PC-3 (cell line): ENCODE results near the gene TSGA10IP. TPM values are rescaled to one million over a fixed set of nuclear protein-coding genes. Genes with fewer than 3 reads are reported as not detected.

Experiments used
- ATAC-seq: fragments of 200-7000 bp; cut with Tn5 transposase; 2 replicates; pipeline ENCODE4 v1.9.1; 2020; ENCODE audit warnings: mild to moderate bottlenecking, moderate library complexity
- BruUV-seq: library from RNA; stranded (reverse); fragments of 400-500 nt; replicated peaks from 2 replicates; lab custom pipeline; 2021; lab: Mats Ljungman, UMichigan
- CTCF ChIA-PET: fragments of 300-600 bp; sonication (Branson Sonifier 250); formaldehyde crosslinking; loops from one replicate; lab custom pipeline; 2022; ENCODE audit warnings: antibody characterized with exemption; lab: Charles Lee
- POLR2A ChIA-PET: fragments of 300-600 bp; sonication (Branson Sonifier 250); formaldehyde crosslinking; loops from one replicate; lab custom pipeline; 2022; ENCODE audit warnings: antibody characterized with exemption; ENCODE audit not compliant: unreplicated experiment; lab: Charles Lee
- DNase-seq: peaks from one replicate; pipeline ENCODE4 v3.0.0-alpha.2; 2015
- H2AFZ ChIP-seq: fragments of 300-600 bp; sonication (generic); 2 replicates; pipeline ENCODE4 v1.6.0; 2016; ENCODE audit warnings: antibody characterized with exemption, low read length
- H3F3A ChIP-seq: fragments of 300-600 bp; sonication (generic); one replicate; pipeline ENCODE4 v1.6.0; 2017; ENCODE audit warnings: antibody characterized with exemption, low read length, control low read depth, mild to moderate bottlenecking; ENCODE audit not compliant: unreplicated experiment
- H3K27ac ChIP-seq: fragments of 300-600 bp; sonication (generic); 2 replicates; pipeline ENCODE4 v1.5.1; 2016; ENCODE audit warnings: mild to moderate bottlenecking, low read length
- H3K27me3 ChIP-seq: fragments of 300-600 bp; sonication (generic); 2 replicates; pipeline ENCODE4 v1.6.1; 2016; ENCODE audit warnings: low read length, mixed read lengths
- H3K36me3 ChIP-seq: fragments of 300-600 bp; sonication (generic); 2 replicates; pipeline ENCODE4 v1.6.1; 2016; ENCODE audit warnings: low read depth, mixed run types, low read length, mixed read lengths
- H3K4me1 ChIP-seq: fragments of 300-600 bp; sonication (generic); 2 replicates; pipeline ENCODE4 v1.5.1; 2016; ENCODE audit warnings: low read length; ENCODE audit not compliant: insufficient read depth
- H3K4me2 ChIP-seq: fragments of 300-600 bp; sonication (generic); 2 replicates; pipeline ENCODE4 v1.6.0; 2016; ENCODE audit warnings: low read length
- H3K4me3 ChIP-seq: fragments of 300-600 bp; sonication (generic); 2 replicates; pipeline ENCODE4 v1.5.1; 2016; ENCODE audit warnings: mild to moderate bottlenecking, low read length, mixed read lengths
- H3K79me2 ChIP-seq: fragments of 300-600 bp; sonication (generic); 2 replicates; pipeline ENCODE4 v1.6.1; 2017; ENCODE audit warnings: low read length, mixed read lengths
- H3K9ac ChIP-seq: fragments of 300-600 bp; sonication (generic); 2 replicates; pipeline ENCODE4 v1.6.0; 2016; ENCODE audit warnings: mild to moderate bottlenecking, low read length
- H3K9me2 ChIP-seq: fragments of 300-600 bp; sonication (generic); replicated peaks from 2 replicates; pipeline ENCODE4 v1.6.1; 2016; ENCODE audit warnings: mixed run types, low read length, mixed read lengths
- H3K9me3 ChIP-seq: fragments of 300-600 bp; sonication (generic); 2 replicates; pipeline ENCODE4 v1.6.1; 2016; ENCODE audit warnings: low read length, mixed read lengths
- H4K20me1 ChIP-seq: fragments of 300-600 bp; sonication (generic); 2 replicates; pipeline ENCODE4 v1.6.1; 2016; ENCODE audit warnings: low read length, mixed read lengths
- EZH2 ChIP-seq: fragments of 300-600 bp; sonication (generic); IDR thresholded peaks from one replicate; pipeline ENCODE4 v1.6.1; 2017; ENCODE audit warnings: antibody characterized with exemption, mild to moderate bottlenecking, low read length; ENCODE audit not compliant: unreplicated experiment
- EZH2phosphoT487 ChIP-seq: fragments of 300-600 bp; sonication (generic); IDR thresholded peaks from 2 replicates; pipeline ENCODE4 v1.6.1; 2018; ENCODE audit warnings: mild to moderate bottlenecking, antibody characterized with exemption, low read length, borderline replicate concordance
- intact Hi-C: fragments of 100-400 bp; cut with micrococcal nuclease; formaldehyde crosslinking; loops from 2 replicates; pipeline ENCODE4 v1.9.0; 2023
- total RNA-seq: library from RNA; depleted of rRNA; stranded (reverse); fragments of >200 nt; gene quantifications from 2 replicates; pipeline ENCODE4 v1.2.3, GENCODE V29; 2014
- TF ChIP-seq, protein P1 (sequence below): fragments of 300-600 bp; sonication (generic); conservative IDR thresholded peaks from 2 replicates; pipeline ENCODE4 v1.5.1; 2017; ENCODE audit warnings: antibody characterized with exemption, low read depth, mild to moderate bottlenecking, low read length

The TSGA10IP gene
- total RNA-seq, 1 experiment from 2014 or later: not detected

DNA sequence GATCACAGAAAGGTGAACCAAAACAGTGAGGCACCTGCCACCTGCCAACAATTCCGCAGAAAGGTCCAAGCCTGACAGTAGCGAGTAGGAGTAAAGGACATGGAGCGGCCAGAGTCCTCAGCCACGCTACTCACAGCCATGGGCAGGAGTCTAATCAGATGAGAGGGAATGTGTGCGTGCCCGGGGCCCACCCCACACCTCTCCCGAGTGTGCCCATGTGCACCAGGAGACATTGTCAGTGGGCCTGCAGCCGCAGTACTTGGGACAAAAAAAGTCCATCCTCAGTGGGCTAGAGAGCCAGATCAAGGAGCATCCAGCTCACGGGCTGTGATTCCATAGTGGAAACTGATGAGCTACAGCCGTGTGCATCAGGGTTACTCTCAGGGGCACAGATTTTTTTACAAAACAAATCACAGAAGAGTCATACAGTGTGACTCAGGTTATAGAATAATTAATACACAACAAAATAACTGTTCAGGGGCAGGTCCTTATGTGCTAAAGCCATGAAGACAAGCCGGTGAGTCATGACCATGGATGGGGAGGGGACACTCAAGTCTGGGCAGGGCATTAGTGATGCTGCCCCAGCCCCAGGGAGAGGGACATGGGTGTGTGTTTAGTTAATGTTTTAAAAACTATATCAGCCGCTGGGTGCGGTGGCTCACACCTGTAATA lies 28.3 kb downstream of the TSGA10IP start:
- Histone ChIP-seq H3K79me2 (no peaks in the 10 kb centered on the region), H3K4me1 (peaks cover 6% of the 10 kb centered on the region; the same call in 1 of the 2 replicates), H3K9me3 (no peaks in the 10 kb centered on the region), H3K4me2 (no peak overlapping the region), H3K27ac (no peak overlapping the region), H3K27me3 (no peaks in the 10 kb centered on the region), H3K9ac (no peak overlapping the region), H3K4me3 (no peak overlapping the region), H2AFZ (no peak overlapping the region), H4K20me1 (no peaks in the 10 kb centered on the region), H3F3A (no peaks in the 10 kb centered on the region), H3K36me3 (peaks cover 40% of the 10 kb centered on the region), H3K9me2 (no peaks in the 10 kb centered on the region)
- TF ChIP-seq EZH2 (no peak), EZH2phosphoT487 (no peak)
- TF ChIP-seq, protein P1, sequence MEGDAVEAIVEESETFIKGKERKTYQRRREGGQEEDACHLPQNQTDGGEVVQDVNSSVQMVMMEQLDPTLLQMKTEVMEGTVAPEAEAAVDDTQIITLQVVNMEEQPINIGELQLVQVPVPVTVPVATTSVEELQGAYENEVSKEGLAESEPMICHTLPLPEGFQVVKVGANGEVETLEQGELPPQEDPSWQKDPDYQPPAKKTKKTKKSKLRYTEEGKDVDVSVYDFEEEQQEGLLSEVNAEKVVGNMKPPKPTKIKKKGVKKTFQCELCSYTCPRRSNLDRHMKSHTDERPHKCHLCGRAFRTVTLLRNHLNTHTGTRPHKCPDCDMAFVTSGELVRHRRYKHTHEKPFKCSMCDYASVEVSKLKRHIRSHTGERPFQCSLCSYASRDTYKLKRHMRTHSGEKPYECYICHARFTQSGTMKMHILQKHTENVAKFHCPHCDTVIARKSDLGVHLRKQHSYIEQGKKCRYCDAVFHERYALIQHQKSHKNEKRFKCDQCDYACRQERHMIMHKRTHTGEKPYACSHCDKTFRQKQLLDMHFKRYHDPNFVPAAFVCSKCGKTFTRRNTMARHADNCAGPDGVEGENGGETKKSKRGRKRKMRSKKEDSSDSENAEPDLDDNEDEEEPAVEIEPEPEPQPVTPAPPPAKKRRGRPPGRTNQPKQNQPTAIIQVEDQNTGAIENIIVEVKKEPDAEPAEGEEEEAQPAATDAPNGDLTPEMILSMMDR: no peak
- ChIA-PET CTCF (interaction anchor here (0.7 kb wide), 2 partner anchors 86 to 1404 kb away, joined by 9 to 16 read pairs; no protein-coding TSS in a partner anchor), POLR2A (no interaction called here)
- DNase-seq (peak; percentile 82), ATAC-seq (peak; percentile 96)
- intact Hi-C loops: no loop called here
- BruUV-seq: no TSS peak

DNA sequence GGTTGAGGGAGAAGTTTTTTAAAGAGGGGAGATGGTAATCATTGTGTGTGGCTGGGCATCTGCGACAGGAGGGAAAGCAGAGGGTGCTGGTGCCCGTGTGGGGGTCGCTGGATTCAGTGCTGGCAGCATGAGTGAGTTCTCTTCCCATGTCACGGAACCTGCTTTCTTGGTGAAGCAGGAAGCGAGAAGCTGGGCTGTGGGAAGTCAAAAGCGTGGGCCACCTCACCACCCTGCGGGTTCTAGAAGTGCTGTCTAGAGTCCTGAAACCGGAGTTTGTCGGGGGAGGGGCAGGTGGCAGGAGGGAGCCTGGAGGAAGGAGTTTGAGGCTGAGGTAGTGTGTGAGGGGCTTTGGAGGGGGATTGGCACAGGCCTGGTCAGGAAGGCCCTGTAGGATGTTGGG lies 30.5 kb downstream of the TSGA10IP start:
- no peak overlapping the region for H3K27ac ChIP-seq
- DNase-seq (no peak), ATAC-seq (no peak)
- peaks cover 36% of the 10 kb centered on the region for H3K36me3 ChIP-seq
- no peaks in the 10 kb centered on the region for H3K9me2 ChIP-seq
- H3K27me3 ChIP-seq: no peaks in the 10 kb centered on the region
- no peaks in the 10 kb centered on the region for H3K9me3 ChIP-seq
- ChIA-PET CTCF (no interaction called here), POLR2A (no interaction called here)
- peaks cover 6% of the 10 kb centered on the region; the same call in 1 of the 2 replicates for H3K4me1 ChIP-seq
- no peak overlapping the region for H3K9ac ChIP-seq
- BruUV-seq: no TSS peak
- H4K20me1 ChIP-seq: no peaks in the 10 kb centered on the region
- intact Hi-C loops: no loop called here
- no peaks in the 10 kb centered on the region for H3K79me2 ChIP-seq
- TF ChIP-seq, protein P1: no peak
- TF ChIP-seq EZH2phosphoT487 (no peak), EZH2 (no peak)
- no peak overlapping the region for H3K4me3 ChIP-seq
- H3K4me2 ChIP-seq: no peak overlapping the region
- no peaks in the 10 kb centered on the region for H3F3A ChIP-seq
- no peak overlapping the region for H2AFZ ChIP-seq
